GM18909 (cell line): Measurements from ENCODE around the gene DNAJC15.

ENCODE experiments used
- ATAC-seq: cut with Tn5 transposase; IDR thresholded peaks from one replicate; pipeline ENCODE4 v1.9.1; 2021; ENCODE audit warnings: mild to moderate bottlenecking; ENCODE audit not compliant: unreplicated experiment, poor library complexity

DNAJC15 gene

GRCh38 chr13:43003010-43003409 lies 20.4 kb upstream of the DNAJC15 start:
- no peak for ATAC-seq

- ATAC-seq, result no peak
Observed at GRCh38 chr13:43003729-43004128, 19.7 kb upstream of the DNAJC15 start.

GRCh38 chr13:43005460-43006236 lies 17.7 kb upstream of the DNAJC15 start:
- no peak for ATAC-seq

GRCh38 chr13:43006893-43007631 lies 16.3 kb upstream of the DNAJC15 start:
- ATAC-seq, result no peak

- no peak for ATAC-seq
Observed at GRCh38 chr13:43008596-43008995, 14.8 kb upstream of the DNAJC15 start.

- no peak for ATAC-seq
Observed at GRCh38 chr13:43009506-43009905, 13.9 kb upstream of the DNAJC15 start.

GRCh38 chr13:43014162-43014561 lies 9.2 kb upstream of the DNAJC15 start:
- no peak for ATAC-seq

GRCh38 chr13:43016226-43016625 lies 7.2 kb upstream of the DNAJC15 start:
- ATAC-seq, result no peak

GRCh38 chr13:43019811-43020210 lies 3.6 kb upstream of the DNAJC15 start:
- ATAC-seq, result no peak

- ATAC-seq, result no peak
Observed at GRCh38 chr13:43020794-43021193, 2.6 kb upstream of the DNAJC15 start.

GRCh38 chr13:43021926-43022670 lies 1.3 kb upstream of the DNAJC15 start:
- ATAC-seq, result no peak

- ATAC-seq, result no peak
Observed at GRCh38 chr13:43022934-43023288, 475 bp upstream of the DNAJC15 start.

- no peak for ATAC-seq
Observed at GRCh38 chr13:43026262-43026661, 2.9 kb downstream of the DNAJC15 start.

- peak; percentile 54 for ATAC-seq
Observed at GRCh38 chr13:43030548-43030947, 7.2 kb downstream of the DNAJC15 start.

- no peak for ATAC-seq
Observed at GRCh38 chr13:43031881-43032280, 8.5 kb downstream of the DNAJC15 start.

GRCh38 chr13:43033038-43033437 lies 9.7 kb downstream of the DNAJC15 start:
- ATAC-seq, result no peak

GRCh38 chr13:43036351-43037250 lies 13.2 kb downstream of the DNAJC15 start:
- no peak for ATAC-seq

- ATAC-seq, result no peak
Observed at GRCh38 chr13:43039966-43040365, 16.6 kb downstream of the DNAJC15 start.

GRCh38 chr13:43040581-43041368 lies 17.4 kb downstream of the DNAJC15 start:
- ATAC-seq, result peak; percentile 29
